Measurements from ENCODE around the gene MAPK13. TPM values are rescaled to one million over a fixed set of nuclear protein-coding genes. Genes with fewer than 3 reads are reported as not detected.

Gene MAPK13
- total RNA-seq, 1 donor from 2014 or later: 5.8 TPM

GRCh38 chr6:36135053-36135731 lies 4.9 kb downstream of the MAPK13 start:
- DNase-seq (ENCODE audit: low read depth) (no peak), FAIRE-seq (no peak)
- Mint-ChIP-seq H3K9me3 (ENCODE audit: unreplicated experiment) (peaks cover 3% of the 10 kb centered on the region), H3K4me1 (ENCODE audit: low read depth, unreplicated experiment) (peaks cover 18% of the 10 kb centered on the region), H3K27me3 (ENCODE audit: low read depth, unreplicated experiment) (peaks cover 19% of the 10 kb centered on the region), H3K27ac (ENCODE audit: unreplicated experiment) (no peak overlapping the region), H3K4me3 (ENCODE audit: unreplicated experiment) (no peak overlapping the region), H3K36me3 (ENCODE audit: low read depth, unreplicated experiment) (peaks cover 17% of the 10 kb centered on the region)
- Histone ChIP-seq H4K20me1 (ENCODE audit: insufficient read depth, low read length) (no peaks in the 10 kb centered on the region), H3K4me3 (ENCODE audit: insufficient read depth, low read depth, low read length) (no peak overlapping the region), H3K79me2 (ENCODE audit: insufficient read depth, low read length) (no peaks in the 10 kb centered on the region), H2AFZ (ENCODE audit: low read depth, low read length) (no peak overlapping the region), H3K4me2 (ENCODE audit: low read length) (no peak overlapping the region), H3K27me3 (ENCODE audit: insufficient read depth, low read length) (no peaks in the 10 kb centered on the region), H3K9me3 (ENCODE audit: insufficient read depth, low read depth, low read length) (no peaks in the 10 kb centered on the region), H3K27ac (ENCODE audit: low read depth, low read length) (no peak overlapping the region), H3K36me3 (ENCODE audit: insufficient read depth, low read length) (no peaks in the 10 kb centered on the region), H3K9ac (ENCODE audit: low read length) (no peak overlapping the region), H3K4me1 (ENCODE audit: insufficient read depth, low read length) (peaks cover 9% of the 10 kb centered on the region)
- TF ChIP-seq EZH2 (IDR thresholded peaks at IDR 0.05; ENCODE audit: insufficient read depth, low read length): no peak
- TF ChIP-seq CTCF (IDR thresholded peaks at IDR 0.05; ENCODE audit: insufficient read depth, low read depth, low read length): no peak

GRCh38 chr6:36136034-36136433 lies 5.7 kb downstream of the MAPK13 start:
- Histone ChIP-seq H3K9me3 (ENCODE audit: insufficient read depth, low read depth, low read length) (no peaks in the 10 kb centered on the region), H3K4me3 (ENCODE audit: insufficient read depth, low read depth, low read length) (no peak overlapping the region), H3K27me3 (ENCODE audit: insufficient read depth, low read length) (no peaks in the 10 kb centered on the region), H3K4me2 (ENCODE audit: low read length) (no peak overlapping the region), H2AFZ (ENCODE audit: low read depth, low read length) (no peak overlapping the region), H3K4me1 (ENCODE audit: insufficient read depth, low read length) (peaks cover 9% of the 10 kb centered on the region), H3K79me2 (ENCODE audit: insufficient read depth, low read length) (no peaks in the 10 kb centered on the region), H3K36me3 (ENCODE audit: insufficient read depth, low read length) (no peaks in the 10 kb centered on the region), H3K27ac (ENCODE audit: low read depth, low read length) (no peak overlapping the region), H3K9ac (ENCODE audit: low read length) (no peak overlapping the region), H4K20me1 (ENCODE audit: insufficient read depth, low read length) (no peaks in the 10 kb centered on the region)
- Mint-ChIP-seq H3K9me3 (ENCODE audit: unreplicated experiment) (peaks cover 3% of the 10 kb centered on the region), H3K4me1 (ENCODE audit: low read depth, unreplicated experiment) (peaks cover 19% of the 10 kb centered on the region), H3K4me3 (ENCODE audit: unreplicated experiment) (no peak overlapping the region), H3K36me3 (ENCODE audit: low read depth, unreplicated experiment) (peaks cover 17% of the 10 kb centered on the region), H3K27me3 (ENCODE audit: low read depth, unreplicated experiment) (peaks cover 19% of the 10 kb centered on the region), H3K27ac (ENCODE audit: unreplicated experiment) (no peak overlapping the region)
- FAIRE-seq (no peak), DNase-seq (ENCODE audit: low read depth) (no peak)
- TF ChIP-seq CTCF (IDR thresholded peaks at IDR 0.05; ENCODE audit: insufficient read depth, low read depth, low read length) (no peak), EZH2 (IDR thresholded peaks at IDR 0.05; ENCODE audit: insufficient read depth, low read length) (no peak)

GRCh38 chr6:36136551-36136950 lies 6.2 kb downstream of the MAPK13 start:
- Histone ChIP-seq H3K9me3 (ENCODE audit: insufficient read depth, low read depth, low read length) (no peaks in the 10 kb centered on the region), H4K20me1 (ENCODE audit: insufficient read depth, low read length) (no peaks in the 10 kb centered on the region), H3K27ac (ENCODE audit: low read depth, low read length) (no peak overlapping the region), H3K9ac (ENCODE audit: low read length) (no peak overlapping the region), H3K4me2 (ENCODE audit: low read length) (no peak overlapping the region), H3K79me2 (ENCODE audit: insufficient read depth, low read length) (no peaks in the 10 kb centered on the region), H3K4me3 (ENCODE audit: insufficient read depth, low read depth, low read length) (no peak overlapping the region), H3K4me1 (ENCODE audit: insufficient read depth, low read length) (peaks cover 6% of the 10 kb centered on the region), H3K36me3 (ENCODE audit: insufficient read depth, low read length) (no peaks in the 10 kb centered on the region), H3K27me3 (ENCODE audit: insufficient read depth, low read length) (no peaks in the 10 kb centered on the region), H2AFZ (ENCODE audit: low read depth, low read length) (no peak overlapping the region)
- Mint-ChIP-seq H3K4me3 (ENCODE audit: unreplicated experiment) (no peak overlapping the region), H3K27ac (ENCODE audit: unreplicated experiment) (no peak overlapping the region), H3K4me1 (ENCODE audit: low read depth, unreplicated experiment) (peaks cover 19% of the 10 kb centered on the region), H3K36me3 (ENCODE audit: low read depth, unreplicated experiment) (peaks cover 17% of the 10 kb centered on the region), H3K27me3 (ENCODE audit: low read depth, unreplicated experiment) (peaks cover 19% of the 10 kb centered on the region), H3K9me3 (ENCODE audit: unreplicated experiment) (peaks cover 3% of the 10 kb centered on the region)
- TF ChIP-seq CTCF (IDR thresholded peaks at IDR 0.05; ENCODE audit: insufficient read depth, low read depth, low read length) (no peak), EZH2 (IDR thresholded peaks at IDR 0.05; ENCODE audit: insufficient read depth, low read length) (no peak)
- FAIRE-seq: no peak
- no peak for DNase-seq (ENCODE audit: low read depth)
